ENCODE data around the gene CSNK1A1L. TPM values are rescaled to one million over a fixed set of nuclear protein-coding genes. Genes with fewer than 3 reads are reported as not detected.

Gene CSNK1A1L
- not detected for total RNA-seq

- Histone ChIP-seq H3K4me1 (no peaks in the 10 kb centered on the region), H3K36me3 (no peaks in the 10 kb centered on the region)
- TF ChIP-seq POLR2A (IDR thresholded peaks at IDR 0.05) (no peak), POLR2AphosphoS5 (IDR thresholded peaks at IDR 0.05; ENCODE audit: insufficient read depth in 1 of 2, low read depth in 1 of 2) (no peak), CTCF (IDR thresholded peaks at IDR 0.05) (no peak)
These were observed at the start of gene CSNK1A1L for GRCh38 chr13:37105251-37105714. TSS of gene CSNK1A1L (minus strand) at chr13:37105664. CDS start at chr13:37105256, 408 bp downstream.

GRCh38 chr13:37149380-37149779, 43.9 kb upstream of the CSNK1A1L start:
- TF ChIP-seq POLR2A (IDR thresholded peaks at IDR 0.05) (no peak), CTCF (IDR thresholded peaks at IDR 0.05) (no peak), POLR2AphosphoS5 (IDR thresholded peaks at IDR 0.05; ENCODE audit: insufficient read depth in 1 of 2, low read depth in 1 of 2) (no peak)
- Histone ChIP-seq H3K4me1 (no peaks in the 10 kb centered on the region), H3K36me3 (no peaks in the 10 kb centered on the region), H3K27me3 (no peaks in the 10 kb centered on the region), H3K4me3 (no peak overlapping the region), H3K27ac (no peak overlapping the region), H3K9me3 (no peaks in the 10 kb centered on the region)
- intact Hi-C loops (cut with DNase I) = no loop called here
- DNase-seq (ENCODE audit: extremely low spot score in 2 of 2) = no peak

More at GRCh38 chr13:37105251-37105714, at the start of gene CSNK1A1L:
- Histone ChIP-seq H3K27me3 (no peaks in the 10 kb centered on the region), H3K9me3 (no peaks in the 10 kb centered on the region), H3K27ac (no peak within 1 kb of the TSS), H3K4me3 (no peak within 1 kb of the TSS)
- DNase-seq (ENCODE audit: extremely low spot score in 2 of 2) = no peak
- intact Hi-C loops (cut with DNase I) = no loop called here

- H3K9me3 ChIP-seq = no peaks in the 10 kb centered on the region
- no peak for DNase-seq (ENCODE audit: extremely low spot score in 2 of 2)
- H3K27me3 ChIP-seq = no peaks in the 10 kb centered on the region
- H3K36me3 ChIP-seq = no peaks in the 10 kb centered on the region
- no peak overlapping the region for H3K27ac ChIP-seq
- intact Hi-C loops (cut with DNase I) = no loop called here
- no peak overlapping the region for H3K4me3 ChIP-seq
- no peaks in the 10 kb centered on the region for H3K4me1 ChIP-seq
- no peak for TF ChIP-seq CTCF (IDR thresholded peaks at IDR 0.05)
- no peak for TF ChIP-seq POLR2AphosphoS5 (IDR thresholded peaks at IDR 0.05; ENCODE audit: insufficient read depth in 1 of 2, low read depth in 1 of 2)
- TF ChIP-seq POLR2A (IDR thresholded peaks at IDR 0.05) = no peak
These were observed 43.0 kb upstream of the CSNK1A1L start for GRCh38 chr13:37148501-37148900.

GRCh38 chr13:37144661-37145060, 39.2 kb upstream of the CSNK1A1L start:
- Histone ChIP-seq H3K4me3 (no peak overlapping the region), H3K9me3 (no peaks in the 10 kb centered on the region), H3K27me3 (no peaks in the 10 kb centered on the region), H3K27ac (no peak overlapping the region), H3K36me3 (no peaks in the 10 kb centered on the region), H3K4me1 (no peaks in the 10 kb centered on the region)
- intact Hi-C loops (cut with DNase I) = no loop called here
- DNase-seq (ENCODE audit: extremely low spot score in 2 of 2) = no peak
- TF ChIP-seq POLR2AphosphoS5 (IDR thresholded peaks at IDR 0.05; ENCODE audit: insufficient read depth in 1 of 2, low read depth in 1 of 2) (no peak), POLR2A (IDR thresholded peaks at IDR 0.05) (no peak), CTCF (IDR thresholded peaks at IDR 0.05) (no peak)

GRCh38 chr13:37143911-37144310, 38.4 kb upstream of the CSNK1A1L start:
- Histone ChIP-seq H3K4me1 (no peaks in the 10 kb centered on the region), H3K36me3 (no peaks in the 10 kb centered on the region), H3K9me3 (no peaks in the 10 kb centered on the region), H3K27ac (no peak overlapping the region), H3K4me3 (no peak overlapping the region), H3K27me3 (no peaks in the 10 kb centered on the region)
- no peak for TF ChIP-seq POLR2A (IDR thresholded peaks at IDR 0.05)
- no peak for TF ChIP-seq POLR2AphosphoS5 (IDR thresholded peaks at IDR 0.05; ENCODE audit: insufficient read depth in 1 of 2, low read depth in 1 of 2)
- no peak for TF ChIP-seq CTCF (IDR thresholded peaks at IDR 0.05)
- intact Hi-C loops (cut with DNase I) = no loop called here
- DNase-seq (ENCODE audit: extremely low spot score in 2 of 2) = no peak
